Astrocyte of the spinal cord (primary cell): ENCODE measurements around the gene NHLRC4.
A peak's percentile ranks its signal among the peaks of the same experiment; 100 is the strongest.

Source experiments
- DNase-seq: peaks from one replicate; pipeline ENCODE4 v3.0.0; 2011; ENCODE audit warnings: low read depth, low spot score
- H3K4me3 ChIP-seq: 2 replicates; pipeline ENCODE4 v1.5.1; 2011; ENCODE audit warnings: low read depth, mild to moderate bottlenecking, low read length, moderate library complexity
- CTCF ChIP-seq: IDR thresholded peaks from 2 replicates; pipeline ENCODE4 v1.5.1; 2012; ENCODE audit warnings: low read depth, mild to moderate bottlenecking, low read length, inconsistent platforms
- in situ Hi-C: cut with HindIII; loops from 2 replicates; pipeline ENCODE4 v1.10.0; 2017; ENCODE audit warnings: low sequenced_read_pairs

NHLRC4 gene

GRCh38 chr16:606656-607307 lies 40.0 kb downstream of the NHLRC4 start:
- no peak for TF ChIP-seq CTCF
- H3K4me3 ChIP-seq, result no peak overlapping the region

GRCh38 chr16:608019-608418 lies 41.2 kb downstream of the NHLRC4 start:
- DNase-seq, result no peak
- in situ Hi-C loops, result no loop called here
- no peak overlapping the region for H3K4me3 ChIP-seq
- no peak for TF ChIP-seq CTCF

More at GRCh38 chr16:606656-607307, 40.0 kb downstream of the NHLRC4 start:
- no peak for DNase-seq
- in situ Hi-C loops, result no loop called here

GRCh38 chr16:609316-609715 lies 42.5 kb downstream of the NHLRC4 start:
- no peak for TF ChIP-seq CTCF
- DNase-seq, result no peak
- no peak overlapping the region for H3K4me3 ChIP-seq
- in situ Hi-C loops, result no loop called here

GRCh38 chr16:609984-610383 lies 43.2 kb downstream of the NHLRC4 start:
- no peak for DNase-seq
- H3K4me3 ChIP-seq, result no peak overlapping the region
- TF ChIP-seq CTCF, result no peak
- in situ Hi-C loops, result no loop called here

GRCh38 chr16:610513-611381 lies 43.9 kb downstream of the NHLRC4 start:
- peak; percentile 26 for DNase-seq
- in situ Hi-C loops, result no loop called here
- TF ChIP-seq CTCF, result peak; percentile 63
- H3K4me3 ChIP-seq, result no peak overlapping the region

GRCh38 chr16:615122-615521 lies 48.3 kb downstream of the NHLRC4 start:
- H3K4me3 ChIP-seq, result no peak overlapping the region
- no peak for DNase-seq
- in situ Hi-C loops, result no loop called here
- TF ChIP-seq CTCF, result no peak
